ENCODE results near the gene SHMT1.
"Not testable (repeated sequence)": the region's sequence is repeated elsewhere in the genome, so short reads cannot be mapped to it uniquely, and the experiment has no call there.

Gene SHMT1

GRCh38 chr17:18324140-18325050 is 39.0 kb downstream of the SHMT1 start:
- DNase-seq: no peak

GRCh38 chr17:18323507-18324139 is 39.7 kb downstream of the SHMT1 start:
- DNase-seq: no peak

- no peak for DNase-seq
Measured at GRCh38 chr17:18323007-18323406, 40.3 kb downstream of the SHMT1 start.

- no peak for DNase-seq
Measured at GRCh38 chr17:18322522-18322921, 40.8 kb downstream of the SHMT1 start.

- DNase-seq: no peak
Measured at GRCh38 chr17:18321309-18321708, 42.0 kb downstream of the SHMT1 start.

- DNase-seq: no peak
Measured at GRCh38 chr17:18320301-18320700, 43.0 kb downstream of the SHMT1 start.

GRCh38 chr17:18319604-18320256 is 43.6 kb downstream of the SHMT1 start:
- DNase-seq: no peak

- no peak for DNase-seq
Measured at GRCh38 chr17:18318771-18319450, 44.4 kb downstream of the SHMT1 start.

GRCh38 chr17:18318117-18318516 is 45.2 kb downstream of the SHMT1 start:
- DNase-seq: no peak

GRCh38 chr17:18315961-18316360 is 47.4 kb downstream of the SHMT1 start:
- no peak for DNase-seq

- DNase-seq: no peak
Measured at GRCh38 chr17:18315562-18315922, 47.8 kb downstream of the SHMT1 start.

- peak; percentile 85 for DNase-seq
Measured at GRCh38 chr17:18314731-18315561, 48.4 kb downstream of the SHMT1 start, which contains the start of the genes SMCR8 and TOP3A. TSS of gene SMCR8 (plus strand) at chr17:18315293. CDS start at chr17:18315790, 497 bp downstream. TSS of gene TOP3A (minus strand) at chr17:18314994. CDS start at chr17:18314778, 216 bp downstream.

- DNase-seq: no peak
Measured at GRCh38 chr17:18314059-18314730, 49.2 kb downstream of the SHMT1 start.

GRCh38 chr17:18309202-18309601 is 54.1 kb downstream of the SHMT1 start:
- DNase-seq: no peak

GRCh38 chr17:18303206-18303605 is 60.1 kb downstream of the SHMT1 start:
- DNase-seq: not testable (repeated sequence)

- DNase-seq: no peak
Measured at GRCh38 chr17:18300725-18301480, 62.4 kb downstream of the SHMT1 start.

- DNase-seq: not testable (repeated sequence)
Measured at GRCh38 chr17:18298061-18298460, 65.3 kb downstream of the SHMT1 start.

GRCh38 chr17:18291718-18292540 is 71.4 kb downstream of the SHMT1 start:
- DNase-seq: no peak

- DNase-seq: no peak
Measured at GRCh38 chr17:18285296-18285695, 78.1 kb downstream of the SHMT1 start.

GRCh38 chr17:18281788-18282187 is 81.6 kb downstream of the SHMT1 start:
- DNase-seq: no peak
